Activated CD4-positive, alpha-beta T cell treated with anti-CD3 and anti-CD28 coated beads, Interleukin-2, amount 50 U/mL, for 4 hours (primary cell): Measurements from ENCODE around the gene STK32B.
"Not testable (repeated sequence)": the region's sequence is repeated elsewhere in the genome, so short reads cannot be mapped to it uniquely, and the experiment has no call there.

Experiments used
- DNase-seq, 2 experiments: peaks; one replicate each; pipeline ENCODE4 v3.0.0-alpha.2; 2020

STK32B gene

GRCh38 chr4:5051278-5052203 is at the start of gene STK32B:
STK32B (plus strand) TSS chr4:5051480.
- DNase-seq, result no peak

DNA sequence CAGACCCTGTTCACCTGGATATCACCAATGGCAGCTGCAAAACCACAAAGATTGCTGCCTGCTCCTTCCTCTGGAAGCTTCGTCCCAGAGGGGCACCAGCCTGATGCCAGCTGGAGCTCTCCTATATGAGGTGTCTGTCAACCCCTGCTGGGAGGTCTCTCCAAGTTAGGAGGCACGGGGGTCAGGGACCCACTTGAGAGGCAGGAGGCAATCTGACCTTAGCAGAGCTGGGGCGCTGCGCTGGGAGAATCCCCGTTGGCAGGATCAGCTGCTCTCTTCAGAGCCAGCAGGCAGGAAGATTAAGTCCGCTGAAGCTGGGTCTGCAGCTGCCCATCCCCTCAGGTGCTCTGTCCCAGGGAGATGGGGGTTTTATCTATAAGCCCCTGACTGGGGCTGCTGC is 49.6 kb upstream of the STK32B start:
- not testable (repeated sequence) for DNase-seq

DNA sequence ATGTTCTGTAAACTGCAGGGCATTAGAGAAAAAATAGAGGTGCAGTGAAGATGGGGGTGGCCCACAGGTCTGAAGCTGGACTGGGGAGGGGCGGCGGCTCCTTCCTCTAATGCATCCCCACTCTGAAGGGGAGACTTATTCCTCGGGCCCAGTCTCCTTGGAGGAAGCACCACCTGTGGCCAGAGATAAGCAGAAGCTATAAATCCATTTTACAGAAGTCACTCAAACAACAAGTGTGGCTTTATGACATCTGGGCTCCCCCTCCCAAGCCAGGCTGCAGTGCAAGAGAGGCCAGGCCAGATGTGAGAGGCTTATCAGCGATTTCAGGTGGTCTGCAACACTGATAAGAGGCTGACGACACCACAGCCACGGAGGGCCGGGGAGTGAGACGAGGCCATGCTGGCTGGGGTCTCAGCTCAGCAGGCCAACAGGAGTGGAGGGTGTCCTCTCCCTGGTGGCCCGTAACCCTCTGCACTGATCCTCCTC is 47.9 kb upstream of the STK32B start:
- DNase-seq, result no peak

DNA sequence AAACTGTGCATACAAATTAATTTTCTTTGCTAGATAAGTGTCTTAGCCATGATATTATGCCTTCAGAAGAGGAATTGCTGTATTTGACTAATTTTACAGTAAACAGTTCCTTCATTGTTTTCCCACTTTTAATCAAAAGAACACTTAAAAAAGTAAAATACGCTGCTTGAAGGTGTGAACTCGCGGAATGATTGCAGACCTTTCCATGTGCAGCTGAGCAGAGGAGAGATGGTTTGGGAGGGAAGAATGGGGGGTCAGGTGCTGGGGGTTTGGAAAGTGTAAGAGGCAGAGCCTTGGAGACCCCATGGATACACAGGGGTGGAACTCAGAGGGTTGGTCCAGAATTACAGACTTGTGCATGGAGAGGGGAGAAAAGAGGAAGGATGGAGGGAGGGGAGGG is 47.4 kb upstream of the STK32B start:
- no peak for DNase-seq

- no peak for DNase-seq
Observed at GRCh38 chr4:5004496-5004895, 46.8 kb upstream of the STK32B start.

DNA sequence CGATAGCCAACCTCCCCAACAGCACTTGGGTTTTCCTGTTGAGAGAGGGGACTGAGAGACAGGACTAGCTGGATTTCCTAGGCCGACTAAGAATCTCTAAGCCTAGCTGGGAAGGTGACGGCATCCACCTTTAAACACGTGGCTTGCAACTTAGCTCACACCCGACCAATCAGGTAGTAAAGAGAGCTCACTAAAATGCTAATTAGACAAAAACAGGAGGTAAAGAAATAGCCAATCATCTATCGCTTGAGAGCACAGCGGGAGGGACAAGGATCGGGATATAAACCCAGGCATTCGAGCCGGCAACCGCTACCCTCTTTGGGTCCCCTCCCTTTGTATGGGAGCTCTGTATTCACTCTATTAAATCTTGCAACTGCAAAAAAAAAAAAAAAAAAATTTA is 44.3 kb upstream of the STK32B start:
- DNase-seq, result not testable (repeated sequence)

GRCh38 chr4:5009796-5010195 is 41.5 kb upstream of the STK32B start:
- no peak for DNase-seq

DNA sequence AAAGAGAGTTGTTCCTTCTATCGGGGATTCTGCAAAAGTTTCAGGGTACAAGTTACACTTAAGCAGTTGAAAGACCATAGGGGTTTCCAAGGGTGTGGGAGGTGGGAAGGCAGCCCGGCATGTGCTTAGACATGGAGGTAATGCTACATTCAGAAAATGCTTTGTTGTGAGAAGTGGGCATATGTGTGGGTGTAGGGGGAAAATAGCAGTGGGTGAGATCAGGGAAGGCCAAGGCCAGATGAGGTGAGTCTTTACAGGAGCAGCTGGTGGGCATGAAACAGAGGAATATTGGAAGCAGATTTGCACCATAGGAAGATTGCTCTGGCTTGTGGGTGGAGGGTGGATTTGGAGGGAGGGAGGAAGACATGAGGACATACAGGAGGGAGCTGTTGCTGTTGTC is 40.3 kb upstream of the STK32B start:
- DNase-seq, result no peak

DNA sequence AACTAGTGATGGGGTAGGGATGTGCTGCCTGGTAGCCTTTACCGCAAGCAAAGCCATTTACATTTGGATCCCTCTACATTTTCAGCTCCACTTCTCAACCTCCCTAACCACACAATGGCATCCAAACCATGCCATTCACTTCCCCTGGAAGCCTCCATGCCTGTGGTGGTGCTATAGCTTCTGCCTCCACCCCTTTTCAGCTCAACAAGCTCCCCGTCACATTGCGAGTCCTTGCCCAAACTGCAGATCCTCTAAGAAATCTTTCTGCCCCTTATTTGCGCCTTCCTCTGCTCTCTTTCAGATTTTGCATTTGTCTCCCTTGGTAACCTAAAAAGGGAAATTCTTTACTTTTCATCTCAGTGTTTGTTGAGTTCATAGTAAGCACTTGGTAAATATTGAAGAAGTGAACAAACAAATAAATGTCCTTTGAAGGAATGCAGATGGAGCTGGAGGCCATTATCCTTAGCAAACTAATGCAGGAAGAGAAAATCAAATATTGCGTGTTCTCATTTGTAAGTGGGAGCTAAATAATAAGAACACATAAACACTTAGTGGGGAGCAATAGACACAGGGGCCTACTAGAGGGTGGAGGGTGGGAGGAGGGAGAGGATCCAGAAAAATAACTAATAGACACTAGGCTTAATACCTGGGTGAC is 38.9 kb upstream of the STK32B start:
- no peak for DNase-seq

GRCh38 chr4:5012958-5013357 is 38.3 kb upstream of the STK32B start:
- no peak for DNase-seq

GRCh38 chr4:5014007-5014682 is 37.1 kb upstream of the STK32B start:
- no peak for DNase-seq

DNA sequence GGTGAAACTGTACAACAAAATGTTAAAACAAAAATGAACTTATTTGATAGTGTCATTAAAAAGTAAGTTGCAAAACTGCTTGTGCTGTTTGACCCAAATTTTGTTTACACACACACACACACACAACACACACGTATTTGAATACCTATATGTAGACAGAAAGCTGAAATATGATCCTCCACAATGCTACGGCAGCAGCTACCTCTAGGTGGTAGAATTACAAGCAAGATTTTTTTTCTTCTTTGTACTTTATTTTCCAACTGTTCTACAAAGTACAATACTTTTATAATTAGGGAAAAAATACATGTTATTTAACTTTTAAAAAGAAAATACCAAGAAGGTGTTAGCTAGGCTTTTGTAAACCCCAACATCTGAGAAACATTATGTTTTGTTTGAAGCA is 33.2 kb upstream of the STK32B start:
- DNase-seq, result no peak

DNA sequence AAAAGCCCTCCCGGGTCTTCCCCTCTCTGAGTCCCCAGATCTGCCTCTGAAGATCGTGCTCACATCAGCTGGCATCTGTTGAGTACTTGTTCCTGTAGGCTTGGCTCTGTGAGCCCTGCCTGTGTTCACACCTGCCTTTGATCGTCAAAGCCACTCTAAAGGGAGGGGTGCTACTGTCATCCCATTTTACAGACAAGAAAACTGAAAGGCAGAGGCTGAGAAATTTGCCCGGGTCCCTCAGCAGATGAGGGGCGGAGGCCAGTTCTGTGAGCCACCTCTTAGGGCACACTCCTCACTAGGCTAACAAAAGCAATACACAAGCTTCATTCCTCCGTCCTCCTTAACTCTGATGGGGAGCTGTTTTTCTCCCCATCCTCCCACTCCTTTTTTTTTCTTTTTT is 32.7 kb upstream of the STK32B start:
- no peak for DNase-seq

DNA sequence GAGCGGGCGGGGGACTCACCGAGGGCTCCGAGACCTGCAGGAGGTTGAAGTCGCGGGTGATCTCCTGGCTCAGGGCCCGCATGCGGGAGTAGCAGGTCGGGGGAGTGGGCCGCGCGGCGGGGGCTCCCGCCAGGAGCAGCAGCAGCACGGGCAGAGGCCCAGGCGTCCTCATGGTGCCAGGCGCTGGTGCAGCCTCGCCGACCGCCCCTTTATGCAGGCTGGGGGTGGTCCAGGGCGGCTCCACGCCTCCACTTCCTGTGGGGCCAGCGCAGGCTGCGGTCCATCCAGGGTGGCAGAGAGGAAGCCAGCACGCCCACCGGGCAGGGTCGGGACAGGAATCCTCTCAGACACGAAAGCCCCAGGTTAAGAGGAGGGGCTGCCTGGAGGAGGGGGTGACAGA is 32.0 kb upstream of the STK32B start, which contains the start of gene CYTL1:
TSS of gene CYTL1 (minus strand) at position 185 of the 400 bp plus-strand sequence. CDS start at position 172, 13 bp downstream.
- DNase-seq, result no peak

- no peak for DNase-seq
Observed at GRCh38 chr4:5019796-5020195, 31.5 kb upstream of the STK32B start.

DNA sequence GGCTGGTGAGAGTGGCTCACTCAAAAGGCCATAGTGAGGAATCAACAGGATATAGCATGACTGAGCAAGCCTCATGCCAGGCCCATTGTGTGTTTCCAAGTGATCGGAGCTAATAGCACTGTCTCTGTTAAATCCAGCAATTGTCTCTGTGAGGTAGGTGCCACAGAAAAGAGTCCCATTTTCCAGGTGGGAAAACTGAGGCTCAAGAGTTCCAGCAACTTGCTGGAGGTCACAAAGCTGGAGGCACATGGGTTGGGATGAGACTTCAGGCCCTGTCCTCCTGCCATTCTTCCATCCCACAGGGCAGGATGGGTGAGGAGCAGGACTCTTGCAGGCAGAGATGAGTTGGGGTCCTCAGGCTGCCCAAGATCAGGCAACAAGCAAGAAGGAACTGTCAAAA is 30.9 kb upstream of the STK32B start:
- DNase-seq, result no peak

GRCh38 chr4:5021546-5021945 is 29.7 kb upstream of the STK32B start:
- no peak for DNase-seq

GRCh38 chr4:5024673-5025072 is 26.6 kb upstream of the STK32B start:
- no peak for DNase-seq

DNA sequence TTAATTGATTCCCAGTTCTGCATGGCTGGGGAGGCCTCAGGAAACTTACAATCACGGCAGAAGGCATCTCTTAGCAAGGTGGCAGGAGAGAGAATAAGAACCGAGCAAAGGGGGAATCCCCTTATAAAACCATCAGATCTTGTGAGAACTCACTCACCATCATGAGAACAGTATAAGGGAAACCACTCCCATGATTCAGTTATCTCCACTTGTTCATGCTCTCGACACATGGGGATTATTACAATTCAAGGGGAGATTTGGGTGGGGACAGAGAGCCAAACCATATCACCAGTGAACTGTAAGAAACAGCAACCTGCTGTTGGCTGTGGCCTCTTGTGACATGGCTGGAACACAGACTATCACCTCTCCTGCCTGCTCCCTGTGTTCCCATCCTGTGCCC is 24.9 kb upstream of the STK32B start:
- DNase-seq, result no peak

GRCh38 chr4:5027346-5027745 is 23.9 kb upstream of the STK32B start:
- DNase-seq, result no peak

DNA sequence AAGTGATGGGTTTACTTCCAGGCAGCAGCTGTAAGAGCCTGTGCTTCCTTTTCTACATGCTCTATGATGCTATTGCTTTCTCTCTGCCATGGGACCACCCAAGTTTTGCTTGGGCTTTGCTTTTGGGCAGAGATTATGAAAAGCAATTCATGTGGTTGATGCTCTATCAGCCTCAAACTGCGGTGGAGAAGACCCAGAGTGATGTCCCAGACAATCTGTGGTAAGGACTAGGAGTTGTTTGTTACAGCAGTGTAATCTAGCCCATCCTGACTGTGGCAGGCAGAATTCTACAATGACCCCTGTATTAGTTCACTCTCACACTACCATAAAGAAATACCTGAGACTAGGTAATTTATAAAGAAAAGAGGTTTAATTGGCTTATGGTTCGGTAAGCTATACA is 22.8 kb upstream of the STK32B start:
- DNase-seq, result no peak

DNA sequence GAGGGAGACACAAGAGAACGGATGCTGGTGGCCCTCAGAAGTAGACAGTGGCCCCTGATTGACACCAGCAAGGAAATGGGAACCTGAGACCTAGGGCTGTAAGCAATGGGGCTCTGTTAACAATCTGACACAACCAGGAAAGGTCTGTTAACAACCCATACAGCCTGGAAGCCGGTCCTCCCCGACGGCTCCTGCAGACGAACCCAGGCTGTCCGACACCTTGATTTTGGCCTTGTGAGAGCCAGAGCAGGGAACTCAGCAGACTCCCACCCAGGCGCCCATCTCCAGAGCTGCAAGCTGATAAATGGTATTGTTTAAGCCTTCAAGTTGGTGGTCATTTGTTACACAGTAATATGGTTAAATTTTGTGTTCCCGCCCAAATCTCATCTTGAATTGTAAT is 21.8 kb upstream of the STK32B start:
- no peak for DNase-seq

DNA sequence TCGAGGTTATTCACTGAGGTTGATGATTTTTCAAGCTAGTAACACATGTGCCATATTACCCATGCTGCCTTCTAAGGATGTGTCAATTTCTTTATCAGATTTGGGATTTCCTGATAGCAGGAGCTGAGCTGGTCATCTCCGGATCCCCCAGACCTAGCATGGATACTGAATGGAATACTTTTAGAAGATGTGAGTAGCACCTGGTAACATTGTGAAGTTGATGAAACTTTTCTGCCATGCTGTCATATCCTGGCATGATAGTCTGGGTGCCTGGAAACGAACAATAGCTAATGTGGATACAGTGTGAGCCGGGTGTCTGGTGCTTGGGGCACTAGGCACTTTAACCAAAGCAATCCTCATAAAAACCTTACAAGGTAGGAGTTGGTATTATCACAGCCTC is 21.1 kb upstream of the STK32B start:
- no peak for DNase-seq

DNA sequence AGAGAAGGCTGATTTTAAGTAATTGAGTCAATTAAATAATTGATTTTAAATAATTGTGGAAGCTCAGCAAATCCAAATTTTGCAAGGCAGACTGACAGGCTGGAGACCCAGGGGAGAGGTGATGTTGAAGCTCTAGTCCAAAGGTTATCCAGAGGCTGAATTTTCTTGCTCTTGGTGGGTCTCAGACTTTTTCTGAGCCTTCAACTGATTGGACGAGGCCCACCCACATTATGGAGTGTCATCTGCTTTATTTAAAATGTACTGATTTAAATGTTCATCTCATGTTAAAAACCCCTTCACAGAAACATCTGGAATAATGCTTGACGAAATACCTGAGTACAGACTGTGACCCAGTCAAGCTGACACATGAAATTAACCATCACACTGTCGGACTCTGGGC is 20.4 kb upstream of the STK32B start:
- DNase-seq, result no peak
